H1 (cell line): ENCODE measurements around the gene IL4. TPM values are rescaled to one million over a fixed set of nuclear protein-coding genes. Genes with fewer than 3 reads are reported as not detected.

Experiments used
- CBX8 ChIP-seq: fragments of 300-800, 300-1000 bp; sonication (generic); IDR thresholded peaks from 2 replicates; pipeline ENCODE4 v1.7.1; 2016; ENCODE audit warnings: low read depth, low read length, borderline replicate concordance
- CREB1 ChIP-seq: IDR thresholded peaks from 2 replicates; pipeline ENCODE4 v1.6.1; 2012; ENCODE audit warnings: inconsistent platforms
- FOSL1 ChIP-seq: IDR thresholded peaks from 2 replicates; pipeline ENCODE4 v1.6.1; 2011; ENCODE audit warnings: mild to moderate bottlenecking, low read depth, low read length, moderate library complexity; ENCODE audit not compliant: insufficient read depth
- KDM5A ChIP-seq: fragments of 200-600 bp; IDR thresholded peaks from 2 replicates; pipeline ENCODE4 v1.7.1; 2012; ENCODE audit warnings: mild to moderate bottlenecking, low read length, inconsistent platforms, mixed read lengths
- RNF2 ChIP-seq: fragments of 200-900, 300-1000 bp; sonication (generic); IDR thresholded peaks from 2 replicates; pipeline ENCODE4 v1.7.1; 2016; ENCODE audit warnings: borderline replicate concordance, low read depth, mild to moderate bottlenecking, antibody characterized with exemption, low read length; ENCODE audit not compliant: poor library complexity, severe bottlenecking; ENCODE audit errors: missing control alignments
- RXRA ChIP-seq: IDR thresholded peaks from 2 replicates; pipeline ENCODE4 v1.6.1; 2011; ENCODE audit warnings: low read depth, mild to moderate bottlenecking, low read length, moderate library complexity; ENCODE audit not compliant: insufficient read depth
- polyA plus RNA-seq, 7 experiments: library from polyadenylated mRNA; depleted of rRNA in 3 of 7; stranded (reverse) in 5 of 7; unstranded in 2 of 7; fragments of >200 nt in 5 of 7; fragments of 200-250 nt in 2 of 7; gene quantifications; 1 replicate in 5 of 7; 2 replicates in 1 of 7; 4 replicates in 1 of 7; pipeline versions ENCODE4 v1.2.1 to v1.2.3, GENCODE V29; 2011 to 2013; ENCODE audit warnings: missing spikeins in 2 of 7, mixed read lengths in 2 of 7
- total RNA-seq: library from RNA; stranded (reverse); fragmentation: NEBNext Ultra II Directional; extraction: Animal tissue kit (Norgen Biotek cat#: 25700); gene quantifications from 2 replicates; pipeline ENCODE4 v1.2.1, GENCODE V29; 2021

The IL4 gene
- total and polyA plus RNA-seq, 2 of the 8 experiments (the other 6 are each of a cell fraction or from before 2014, with no cell fraction given) = not detected

DNA sequence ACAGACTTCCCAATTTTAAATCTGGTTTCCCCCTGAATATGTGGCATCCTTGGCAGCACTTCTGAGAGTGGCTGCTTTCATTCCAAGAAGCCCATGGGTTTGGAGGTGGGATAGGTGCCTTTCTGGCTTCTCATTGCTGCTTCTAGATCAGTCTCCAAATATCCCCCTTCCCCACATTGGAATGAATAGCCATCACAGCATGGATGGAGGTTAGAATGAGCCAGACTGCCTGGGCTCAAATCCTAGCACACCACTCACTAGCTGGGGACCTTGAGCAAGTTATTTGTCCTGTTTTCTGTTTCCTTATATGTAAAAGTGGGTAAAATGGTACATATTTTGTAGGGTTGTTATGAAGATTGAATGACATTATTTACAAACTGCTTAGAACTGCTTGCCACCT lies 29.6 kb upstream of the IL4 start (continued):
- TF ChIP-seq KDM5A (no peak), RNF2 (no peak), CREB1 (no peak), FOSL1 (no peak), RXRA (no peak), CBX8 (no peak)
